ENCODE results near the gene CTDSP2. TPM values are rescaled to one million over a fixed set of nuclear protein-coding genes. Genes with fewer than 3 reads are reported as not detected.

Gene CTDSP2
- total and polyA plus RNA-seq, 2 donors (not counting 3 experiments of a cell fraction or from before 2014, with no cell fraction given): 142 to 146 TPM

- Histone ChIP-seq H2AFZ (ENCODE audit: low read depth, low read length) (no peak overlapping the region), H3K27ac (ENCODE audit: insufficient read depth, low read depth, low read length) (no peak overlapping the region), H3K79me2 (ENCODE audit: control insufficient read depth, insufficient read depth, low read length) (no peaks in the 10 kb centered on the region), H3K4me2 (ENCODE audit: insufficient read depth, low read length) (no peak overlapping the region), H3K27me3 (ENCODE audit: control insufficient read depth in 2 of 2, insufficient read depth in 2 of 2, low read length in 2 of 2) (peaks cover 5 to 8% of the 10 kb centered on the region in 2 experiments), H3K9ac (replicated peaks; ENCODE audit: extremely low read depth, insufficient read depth, low read length) (no peak overlapping the region), H3K4me3 (replicated peaks in 1 of 3; ENCODE audit: insufficient read depth in 1 of 3, low read depth in 1 of 3, low read length in 3 of 3) (no peak overlapping the region), H3K36me3 (ENCODE audit: control insufficient read depth in 2 of 2, extremely low read depth in 1 of 2, insufficient read depth in 2 of 2, low read length in 2 of 2) (no peaks in the 10 kb centered on the region), H3K9me3 (replicated peaks; ENCODE audit: control insufficient read depth, insufficient read depth, low read length) (no peaks in the 10 kb centered on the region), H4K20me1 (replicated peaks; ENCODE audit: control insufficient read depth, extremely low read depth, insufficient read depth, low read length) (no peaks in the 10 kb centered on the region), H3K9me1 (replicated peaks; ENCODE audit: control insufficient read depth, extremely low read depth, insufficient read depth, low read length) (no peaks in the 10 kb centered on the region), H3K4me1 (ENCODE audit: control insufficient read depth, extremely low read depth, insufficient read depth, low read length) (peaks cover 8% of the 10 kb centered on the region)
- dilution Hi-C loops (cut with MboI; ENCODE audit: extremely low pct_ligation_motif_present, low sequenced_read_pairs) (no loop called here), intact Hi-C loops (cut with micrococcal nuclease) (loop anchor here (2.0 kb wide), 2 partner anchors 27 to 33 kb away; no protein-coding TSS in a partner anchor)
- ChIA-PET POLR2A (interaction anchor here (2.3 kb wide), 1 partner anchor 27 kb away, joined by 10 read pairs; no protein-coding TSS in a partner anchor), CTCF (interaction anchor here (1.7 to 4.5 kb wide), 5 partner anchors 17 to 33 kb away, joined by 7 to 63 read pairs (median 14); partner anchors contain the start of gene CTDSP2)
- TF ChIP-seq FOS (IDR thresholded peaks at IDR 0.05; ENCODE audit: borderline replicate concordance, insufficient read depth, low read length): no peak
- TF ChIP-seq EZH2 (IDR thresholded peaks at IDR 0.05; ENCODE audit: borderline replicate concordance, low read depth, low read length, severe bottlenecking): no peak
- TF ChIP-seq JUN (IDR thresholded peaks at IDR 0.05; ENCODE audit: borderline replicate concordance, insufficient read depth, insufficient read length, low read depth): no peak
- TF ChIP-seq GATA2 (IDR thresholded peaks at IDR 0.05; ENCODE audit: insufficient read depth, insufficient read length, low read depth, low read length): no peak
- no peak for TF ChIP-seq POLR2AphosphoS5 (IDR thresholded peaks at IDR 0.05; ENCODE audit: insufficient read depth, low read depth, low read length)
- TF ChIP-seq POLR2A (IDR thresholded peaks at IDR 0.05; ENCODE audit: low read depth, low read length): no peak
- TF ChIP-seq CTCF (IDR thresholded peaks at IDR 0.05; ENCODE audit: extremely low read depth in 1 of 2, insufficient read depth in 1 of 2, low read depth in 1 of 2, low read length in 2 of 2): no peak
- no peak for TF ChIP-seq MYC (IDR thresholded peaks at IDR 0.05; ENCODE audit: low read depth, low read length)
- FAIRE-seq: no peak
- BruUV-seq (replicated peaks): no TSS peak
- DNase-seq (ENCODE audit: low read depth, low spot score): no peak
Measured at GRCh38 chr12:57863676-57864075, 17.1 kb upstream of the CTDSP2 start.
